GM19193 (cell line): ENCODE measurements around the gene RCN2.

Experiments
- POLR2A ChIP-seq: IDR thresholded peaks from 4 replicates; pipeline ENCODE4 v1.6.1; 2011; ENCODE audit not compliant: insufficient read depth, insufficient read length; ENCODE audit errors: extremely low read depth

RCN2 gene

GRCh38 chr15:76996526-76997401, 65.2 kb downstream of the RCN2 start:
- TF ChIP-seq POLR2A, result no peak

- no peak for TF ChIP-seq POLR2A
These were observed 67.2 kb downstream of the RCN2 start for GRCh38 chr15:76998663-76999285.

DNA sequence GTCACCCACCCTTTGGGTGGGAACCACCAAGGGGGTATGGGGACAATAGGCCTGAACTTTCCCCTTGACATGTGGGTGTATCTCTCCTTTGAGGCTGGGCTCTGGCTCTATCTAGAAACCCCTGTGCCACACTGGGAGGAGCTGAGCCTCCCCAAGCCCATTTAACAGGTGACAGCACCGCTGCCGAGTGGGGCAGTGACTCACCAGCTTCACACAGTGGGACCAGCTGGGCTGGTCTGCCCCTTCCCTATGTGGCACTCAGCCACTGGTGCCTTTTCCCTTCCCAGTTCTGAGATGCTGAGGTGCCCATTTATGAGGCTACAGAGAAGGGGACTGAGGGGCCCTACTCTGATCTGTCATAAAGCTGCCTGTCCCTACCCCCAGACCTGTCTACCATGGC, 68.4 kb downstream of the RCN2 start:
- TF ChIP-seq POLR2A, result no peak

- no peak for TF ChIP-seq POLR2A
These were observed 69.8 kb downstream of the RCN2 start for GRCh38 chr15:77001351-77001750.

- no peak for TF ChIP-seq POLR2A
These were observed 70.4 kb downstream of the RCN2 start for GRCh38 chr15:77001966-77002365.

DNA sequence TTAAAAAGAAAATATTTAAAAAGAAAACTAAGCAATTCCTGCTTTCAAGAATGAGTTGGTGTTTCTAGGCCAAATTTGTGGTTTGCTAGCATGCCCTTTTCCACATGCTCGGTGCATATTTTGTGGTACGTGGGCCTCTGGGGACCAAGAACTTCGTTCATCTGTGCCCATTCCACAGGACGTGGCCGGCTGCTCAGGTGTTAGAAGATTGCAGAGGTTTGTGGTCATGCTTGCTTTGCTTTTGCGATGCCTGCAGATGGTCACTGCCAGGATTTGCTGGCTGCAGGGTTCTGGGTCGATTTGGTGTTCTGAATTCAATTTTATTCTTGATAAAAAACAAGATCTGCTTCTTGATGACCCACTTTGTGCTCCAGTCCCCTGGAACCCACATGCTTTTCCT, 70.9 kb downstream of the RCN2 start:
- no peak for TF ChIP-seq POLR2A

GRCh38 chr15:77002954-77003912, 71.7 kb downstream of the RCN2 start:
- TF ChIP-seq POLR2A, result no peak
